ENCODE measurements around the gene PRADC1. TPM values are rescaled to one million over a fixed set of nuclear protein-coding genes. Genes with fewer than 3 reads are reported as not detected.

PRADC1 gene
- total and polyA plus RNA-seq, 4 donors: 12.6 to 38.0 (median 24.7) TPM

DNA sequence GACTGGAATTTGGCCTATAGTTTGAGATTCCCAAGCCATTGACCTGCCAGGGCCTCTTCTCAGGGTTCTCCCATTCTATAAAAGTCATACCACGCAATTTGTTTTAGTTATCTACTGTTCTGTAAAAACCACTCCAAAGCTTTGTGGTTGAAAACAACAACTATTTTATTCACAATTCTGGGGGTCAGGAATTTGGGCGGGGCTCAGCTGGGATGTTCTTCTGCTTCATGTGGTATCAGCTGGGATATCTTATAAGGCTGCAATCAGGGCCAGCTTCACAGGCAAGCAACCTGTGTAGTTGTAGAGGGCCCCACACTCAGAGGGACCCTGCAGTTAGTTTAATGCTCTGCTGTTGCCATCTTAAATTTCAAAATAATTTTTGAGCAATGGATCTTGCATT lies 47.1 kb downstream of the PRADC1 start:
- DNase-seq (ENCODE audit: low read depth in 4 of 6, low spot score in 6 of 6): no peak
- no peaks in the 10 kb centered on the region for H3K9me3 ChIP-seq (ENCODE audit: control insufficient read depth, insufficient read depth, low read length)
- H3K4me3 ChIP-seq (ENCODE audit: low read depth, low read length): no peak overlapping the region
- H3K27ac ChIP-seq (ENCODE audit: low read depth, low read length): no peak overlapping the region
- WGBS (ENCODE audit: insufficient coverage): 88% methylated on average over 1 of the region's 2 CpGs
- no peaks in the 10 kb centered on the region for H3K36me3 ChIP-seq (ENCODE audit: control insufficient read depth, insufficient read depth, low read length)
- no peaks in the 10 kb centered on the region for H3K4me1 ChIP-seq (ENCODE audit: control insufficient read depth, insufficient read depth, low read length)
- peaks cover 3% of the 10 kb centered on the region for H3K27me3 ChIP-seq (ENCODE audit: control insufficient read depth, insufficient read depth, low read length)

Other genes starting within 250 kb of the PRADC1 start
- 10 to 100 TPM; 26.0 to 39.3 TPM for gene SFXN5, start 161.5 kb downstream of the PRADC1 start, total RNA-seq
- gene SFXN5, start 161.5 kb downstream of the PRADC1 start, polyA plus RNA-seq (ENCODE audit: insufficient read length in 2 of 2): 10 to 100 TPM; 70.2 to 73.9 TPM
- gene RAB11FIP5, start 120.3 kb downstream of the PRADC1 start, total RNA-seq: 10 to 100 TPM; 15.8 to 17.0 TPM
- 10 to 100 TPM; 20.6 to 23.6 TPM for gene RAB11FIP5, start 120.3 kb downstream of the PRADC1 start, polyA plus RNA-seq (ENCODE audit: insufficient read length in 2 of 2)
- gene NOTO, start 30.7 kb downstream of the PRADC1 start, total RNA-seq: not detected
- gene NOTO, start 30.7 kb downstream of the PRADC1 start, polyA plus RNA-seq (ENCODE audit: insufficient read length in 2 of 2): under 1 TPM in 1 of 2 donors, not detected in 1; 0.06 TPM
- gene SMYD5, start 19.0 kb downstream of the PRADC1 start, total RNA-seq: 10 to 100 TPM; 14.2 to 30.2 TPM
- 10 to 100 TPM; 36.9 to 42.5 TPM for gene SMYD5, start 19.0 kb downstream of the PRADC1 start, polyA plus RNA-seq (ENCODE audit: insufficient read length in 2 of 2)
- gene CCT7, start 1.1 kb upstream of the PRADC1 start, total RNA-seq: 100 to 1,000 TPM; 194 to 248 TPM
- 100 to 1,000 TPM; 212 to 225 TPM for gene CCT7, start 1.1 kb upstream of the PRADC1 start, polyA plus RNA-seq (ENCODE audit: insufficient read length in 2 of 2)
- gene FBXO41, start 51.2 kb upstream of the PRADC1 start, total RNA-seq: 10 to 100 TPM in 1 of 2 donors, 1 to 10 TPM in 1; 8.1 to 20.1 TPM
- gene FBXO41, start 51.2 kb upstream of the PRADC1 start, polyA plus RNA-seq (ENCODE audit: insufficient read length in 2 of 2): 10 to 100 TPM; 47.4 to 50.6 TPM
- under 1 TPM in 1 of 2 donors, not detected in 1; 0.10 TPM for gene EGR4, start 60.3 kb upstream of the PRADC1 start, total RNA-seq
- not detected for gene EGR4, start 60.3 kb upstream of the PRADC1 start, polyA plus RNA-seq (ENCODE audit: insufficient read length in 2 of 2)
- 10 to 100 TPM; 44.1 to 55.3 TPM for gene ALMS1, start 152.6 kb upstream of the PRADC1 start, total RNA-seq
- gene ALMS1, start 152.6 kb upstream of the PRADC1 start, polyA plus RNA-seq (ENCODE audit: insufficient read length in 2 of 2): 10 to 100 TPM; 22.0 to 29.6 TPM

All from spinal cord (tissue), 10 donors.